Measurements from ENCODE around the gene AGMO.

GRCh38 chr7:15214976-15215375 lies 346.8 kb downstream of the AGMO start:
- TF ChIP-seq CTCF (IDR thresholded peaks at IDR 0.05), result no peak
- no peak for TF ChIP-seq POLR2A (IDR thresholded peaks at IDR 0.05)
- no peak for TF ChIP-seq POLR2AphosphoS5 (IDR thresholded peaks at IDR 0.05)

Measured in prostate gland (tissue), 2 donors.